Liver (tissue), 3 donors: ENCODE data around the gene ZBTB47.

Experiments
- CTCF ChIP-seq: fragments of 150-350 bp; IDR thresholded peaks from 2 replicates; pipeline ENCODE4 v1.5.1; 2017; ENCODE audit warnings: improper control_type of control experiment, low read depth, low read length; ENCODE audit not compliant: missing input control
- FOXA1 ChIP-seq: IDR thresholded peaks from 2 replicates; pipeline ENCODE4 v1.6.1; 2016; ENCODE audit warnings: antibody characterized with exemption
- GABPA ChIP-seq, 2 donors: IDR thresholded peaks in 1 of 2; conservative IDR thresholded peaks in 1 of 2; 2 replicates each; pipeline ENCODE4 v1.6.1; 2016; ENCODE audit warnings: antibody characterized with exemption in 2 of 2, mild to moderate bottlenecking in 1 of 2, moderate library complexity in 1 of 2
- MAX ChIP-seq: IDR thresholded peaks from 2 replicates; pipeline ENCODE4 v1.6.1; 2016; ENCODE audit warnings: antibody characterized with exemption
- NR2F2 ChIP-seq: IDR thresholded peaks from 2 replicates; pipeline ENCODE4 v1.6.1; 2016; ENCODE audit warnings: antibody characterized with exemption
- RAD21 ChIP-seq, 2 donors: IDR thresholded peaks; 2 replicates each; pipeline ENCODE4 v1.6.1; 2016; ENCODE audit warnings: antibody characterized with exemption in 2 of 2, mild to moderate bottlenecking in 2 of 2
- RXRA ChIP-seq, 2 donors: IDR thresholded peaks; 2 replicates each; pipeline ENCODE4 v1.6.1; 2017 to 2018; ENCODE audit warnings: antibody characterized with exemption in 2 of 2, mild to moderate bottlenecking in 1 of 2
- TAF1 ChIP-seq: conservative IDR thresholded peaks from 2 replicates; pipeline ENCODE4 v1.6.1; 2016; ENCODE audit warnings: antibody characterized with exemption, mild to moderate bottlenecking
- YY1 ChIP-seq: IDR thresholded peaks from 2 replicates; pipeline ENCODE4 v1.6.1; 2016; ENCODE audit warnings: antibody characterized with exemption, mild to moderate bottlenecking
- ZBTB33 ChIP-seq: IDR thresholded peaks from 2 replicates; pipeline ENCODE4 v1.6.1; 2016; ENCODE audit warnings: antibody characterized with exemption
- donor health status: healthy.
- donor health status: healthy.

GRCh38 chr3:42707620-42708355, 54.3 kb downstream of the ZBTB47 start:
- TF ChIP-seq TAF1 (no peak), CTCF (no peak), ZBTB33 (no peak), GABPA (IDR thresholded peaks at IDR 0.05 in 1 of 2, conservative IDR thresholded peaks at IDR 0.05 in 1 of 2) (no peak), MAX (no peak), NR2F2 (no peak), RAD21 (IDR thresholded peaks at IDR 0.05) (no peak), YY1 (no peak), RXRA (IDR thresholded peaks at IDR 0.05) (no peak), FOXA1 (no peak)
